LoVo (cell line): ENCODE results near the gene MMUT.
A peak's percentile ranks its signal among the peaks of the same experiment; 100 is the strongest.
"Not testable (repeated sequence)": the region's sequence is repeated elsewhere in the genome, so short reads cannot be mapped to it uniquely, and the experiment has no call there.

Experiments used
- DNase-seq: peaks from one replicate; pipeline ENCODE4 v3.0.0-alpha.2; 2016; ENCODE audit warnings: low spot score

MMUT gene

DNA sequence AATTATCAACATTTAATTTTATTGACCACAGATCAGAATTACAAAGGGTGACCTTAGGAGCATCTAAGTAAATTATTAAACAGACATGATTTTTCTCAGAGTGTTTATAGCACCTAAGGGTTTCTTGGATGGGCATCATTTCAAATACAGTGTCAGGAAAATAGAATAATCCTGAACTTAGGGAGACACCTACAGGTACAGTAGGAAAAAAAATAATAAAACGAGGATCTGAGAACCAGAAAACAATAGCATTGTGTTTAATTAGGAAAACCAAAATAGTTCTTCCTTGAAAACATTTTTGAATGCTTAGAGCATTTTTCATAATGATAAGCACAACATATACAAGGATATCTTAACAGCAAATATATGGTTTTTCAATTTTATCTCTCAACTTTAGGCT lies 39.2 kb downstream of the MMUT start:
- no peak for DNase-seq

DNA sequence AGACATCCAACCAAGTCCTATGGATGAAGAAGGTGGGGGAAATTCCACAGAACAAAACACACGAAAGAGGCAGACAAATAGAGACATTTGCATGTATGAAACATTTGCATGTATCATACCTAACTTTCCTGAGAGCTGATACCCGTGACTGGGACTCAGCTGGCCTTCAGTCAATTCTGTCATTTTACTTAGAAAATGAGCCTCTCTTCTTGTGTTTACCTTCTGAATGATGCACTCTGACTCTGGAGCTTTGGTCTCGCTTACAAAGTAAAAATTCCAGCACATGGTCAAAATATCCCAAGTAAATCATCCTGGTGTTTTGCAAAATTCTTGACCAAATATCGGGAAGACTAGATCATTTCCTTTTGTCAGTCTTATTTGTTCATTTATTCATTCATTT lies 46.9 kb downstream of the MMUT start:
- no peak for DNase-seq

DNA sequence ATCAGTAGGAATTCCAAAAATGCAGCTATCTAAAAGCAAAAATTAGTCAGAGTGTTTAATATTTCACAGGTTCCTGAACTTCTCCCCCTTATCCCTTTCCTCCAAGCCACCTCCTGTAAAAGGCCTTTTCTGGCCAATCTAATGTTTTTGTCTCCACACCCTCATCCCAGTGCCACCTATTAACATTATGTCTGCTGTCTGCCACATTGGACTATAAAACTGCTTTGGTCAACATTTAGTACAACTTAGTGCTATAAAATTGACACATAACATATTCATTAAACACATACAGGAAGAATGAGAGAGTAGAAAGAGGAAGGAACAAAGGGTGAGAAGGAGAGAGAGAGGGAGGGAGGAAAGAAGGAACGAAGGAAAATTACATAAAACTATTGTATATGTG lies 47.7 kb downstream of the MMUT start:
- no peak for DNase-seq

DNA sequence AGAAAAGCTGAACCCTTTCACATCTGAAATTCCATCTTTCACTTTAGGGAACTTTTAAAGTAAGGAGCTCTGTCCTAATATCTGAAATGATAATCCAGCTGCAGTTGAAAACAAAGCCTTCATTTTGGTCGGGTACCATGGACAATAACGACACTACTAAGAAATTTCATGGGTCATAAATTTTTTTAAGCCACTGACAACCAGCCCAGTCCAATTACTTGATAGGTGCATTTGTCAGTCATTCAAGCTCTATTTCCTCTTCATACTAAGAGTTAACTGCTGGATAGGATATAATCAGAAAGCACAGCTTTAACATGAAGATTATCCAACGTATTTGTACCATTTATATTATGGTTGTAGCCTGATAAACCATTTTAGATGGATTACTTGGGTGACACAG lies 52.5 kb downstream of the MMUT start:
- DNase-seq = no peak

DNA sequence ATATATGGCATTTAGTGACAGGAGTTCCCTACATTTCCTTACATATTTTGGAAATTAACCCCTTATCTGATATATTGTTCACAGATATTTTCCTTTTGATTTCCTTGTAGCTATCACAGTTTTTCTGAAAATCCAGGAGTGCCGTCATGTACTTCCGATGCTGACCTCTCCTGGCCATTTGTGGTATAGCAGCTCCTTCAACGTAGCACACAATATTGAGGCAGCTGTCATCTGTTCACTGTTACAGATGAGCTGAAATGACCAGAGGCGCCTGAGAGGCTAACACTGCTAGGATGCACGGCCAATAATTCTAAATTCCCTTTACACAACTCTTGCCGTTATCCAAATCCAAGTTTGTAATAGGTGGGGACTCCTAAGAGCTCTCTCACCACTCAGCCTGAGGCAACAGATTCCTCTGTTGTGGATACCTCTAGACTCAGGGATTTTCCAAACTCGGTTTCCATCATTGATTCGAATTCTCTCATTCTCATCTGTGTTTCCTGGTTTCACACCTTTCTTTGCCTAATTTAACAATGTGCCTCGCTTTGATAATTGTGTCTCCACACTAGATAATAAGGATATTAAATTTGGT lies 53.0 kb downstream of the MMUT start:
- DNase-seq = peak; percentile 69

DNA sequence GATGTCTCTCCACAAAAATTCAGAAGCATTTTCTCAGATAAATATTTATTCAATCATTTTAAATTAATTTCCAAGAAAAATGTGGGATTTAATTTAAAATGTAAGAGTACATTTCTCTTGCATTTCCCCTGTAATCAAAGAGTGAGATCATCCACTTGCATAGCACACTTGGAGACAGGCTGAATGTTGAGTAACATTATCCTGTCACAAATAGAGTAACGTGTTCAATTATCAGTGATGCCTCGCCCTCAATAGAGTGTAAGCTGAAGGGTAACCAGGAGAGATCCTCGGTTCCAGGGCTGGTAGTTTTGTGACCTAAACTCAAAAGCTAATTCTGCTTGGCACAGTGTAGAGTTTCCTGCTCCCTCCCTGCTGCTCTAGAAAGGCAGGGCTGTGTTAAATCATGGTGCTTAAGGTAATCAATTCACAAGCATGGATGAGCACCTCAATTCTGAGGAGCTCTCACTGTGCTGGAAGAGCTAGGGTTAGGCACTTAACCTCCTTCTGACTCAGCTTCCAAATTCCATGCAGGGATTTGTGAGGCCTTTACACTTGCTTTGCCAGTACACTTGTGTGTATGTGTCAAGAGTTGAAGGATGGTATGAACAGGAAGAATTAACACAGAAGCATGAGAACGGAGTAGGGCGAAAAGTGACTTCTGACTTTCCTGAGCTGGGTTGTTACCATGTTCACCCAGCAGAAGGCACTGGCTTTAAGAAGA lies 56.6 kb downstream of the MMUT start:
- DNase-seq = no peak

DNA sequence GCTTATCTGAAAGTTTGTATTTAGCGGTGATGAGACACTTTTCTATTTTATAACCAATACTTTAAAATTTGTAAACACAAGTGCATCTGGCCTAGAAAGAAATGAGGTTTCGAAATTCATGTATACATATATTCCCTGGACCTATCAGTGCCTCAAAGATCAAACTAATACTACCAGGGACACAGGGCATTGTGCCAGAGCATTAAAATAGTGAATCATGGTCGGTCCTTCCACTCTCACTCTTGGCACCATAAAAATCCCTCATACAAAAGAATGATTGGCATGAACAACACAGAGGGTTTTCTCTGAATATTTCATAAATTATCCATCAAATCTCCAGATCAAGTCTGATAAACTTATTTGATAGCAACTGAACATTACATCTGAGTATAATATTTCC lies 62.0 kb downstream of the MMUT start:
- no peak for DNase-seq

DNA sequence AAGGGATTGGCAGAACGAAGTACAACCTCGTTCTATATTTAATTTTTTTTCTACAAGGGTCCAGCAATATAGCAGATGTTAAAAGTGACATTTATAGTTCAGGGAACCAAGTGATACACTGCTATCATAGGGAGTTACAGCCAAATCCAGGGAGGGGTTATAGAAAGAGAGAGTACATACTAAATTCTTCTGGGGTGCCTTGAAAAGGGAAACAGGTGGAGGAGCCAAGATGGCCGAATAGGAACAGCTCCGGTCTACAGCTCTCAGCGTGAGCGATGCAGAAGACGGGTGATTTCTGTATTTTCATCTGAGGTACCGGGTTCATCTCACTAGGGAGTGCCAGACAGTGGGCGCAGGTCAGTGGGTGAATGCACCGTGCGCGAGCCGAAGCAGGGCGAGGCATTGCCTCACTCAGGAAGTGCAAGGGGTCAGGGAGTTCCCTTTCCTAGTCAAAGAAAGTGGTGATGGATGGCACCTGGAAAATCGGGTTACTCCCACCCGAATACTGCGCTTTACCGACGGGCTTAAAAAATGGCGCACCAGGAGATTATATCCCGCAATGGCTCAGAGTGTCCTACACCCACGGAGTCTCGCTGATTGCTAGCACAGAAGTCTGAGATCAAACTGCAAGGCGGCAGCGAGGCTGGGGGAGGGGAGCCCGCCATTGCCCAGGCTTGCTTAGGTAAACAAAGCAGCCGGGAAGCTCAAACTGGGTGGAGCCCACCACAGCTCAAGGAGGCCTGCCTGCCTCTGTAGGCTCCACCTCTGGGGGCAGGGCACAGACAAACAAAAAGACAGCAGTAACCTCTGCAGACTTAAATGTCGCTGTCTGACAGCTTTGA lies 76.2 kb downstream of the MMUT start:
- DNase-seq = not testable (repeated sequence)

DNA sequence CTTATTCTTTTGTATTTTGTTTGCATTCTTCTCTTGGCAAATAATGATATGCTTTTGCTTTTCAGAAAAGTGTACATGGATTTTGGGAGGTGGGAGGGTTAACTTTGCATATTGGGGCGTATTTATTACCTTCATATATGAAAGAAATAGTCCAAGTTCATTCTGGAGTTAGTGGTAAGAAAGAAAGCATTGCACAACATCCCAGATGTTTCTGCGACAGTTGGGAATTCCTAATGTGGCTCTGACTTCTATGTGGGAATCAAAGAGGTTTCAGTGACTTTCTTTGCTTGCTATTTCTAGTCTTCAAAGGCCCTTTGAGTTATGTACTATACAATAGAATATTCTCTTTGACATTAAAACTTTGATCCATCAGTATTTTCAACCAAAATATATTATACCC lies 78.1 kb downstream of the MMUT start:
- no peak for DNase-seq
